ENCODE results near the gene PPA1.

DNA sequence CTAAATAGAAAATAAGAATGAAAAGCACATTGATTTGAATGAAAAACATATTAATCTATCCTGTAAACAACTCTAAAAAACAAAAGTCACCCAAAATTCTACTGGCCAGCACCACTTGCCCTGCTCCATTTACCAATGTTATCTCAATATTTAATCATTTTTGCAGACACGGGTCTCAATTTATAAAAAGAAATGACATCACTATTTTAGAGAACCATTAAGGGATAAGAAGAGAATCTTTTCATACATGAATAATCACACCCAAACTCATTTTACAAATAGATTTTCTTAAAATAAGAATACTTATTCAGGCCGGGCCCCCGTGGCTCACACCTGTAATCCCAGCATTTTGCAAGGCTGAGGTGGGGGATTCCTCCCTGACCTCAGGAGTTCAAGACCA is 66.8 kb downstream of the PPA1 start:
- TF ChIP-seq, protein P1, sequence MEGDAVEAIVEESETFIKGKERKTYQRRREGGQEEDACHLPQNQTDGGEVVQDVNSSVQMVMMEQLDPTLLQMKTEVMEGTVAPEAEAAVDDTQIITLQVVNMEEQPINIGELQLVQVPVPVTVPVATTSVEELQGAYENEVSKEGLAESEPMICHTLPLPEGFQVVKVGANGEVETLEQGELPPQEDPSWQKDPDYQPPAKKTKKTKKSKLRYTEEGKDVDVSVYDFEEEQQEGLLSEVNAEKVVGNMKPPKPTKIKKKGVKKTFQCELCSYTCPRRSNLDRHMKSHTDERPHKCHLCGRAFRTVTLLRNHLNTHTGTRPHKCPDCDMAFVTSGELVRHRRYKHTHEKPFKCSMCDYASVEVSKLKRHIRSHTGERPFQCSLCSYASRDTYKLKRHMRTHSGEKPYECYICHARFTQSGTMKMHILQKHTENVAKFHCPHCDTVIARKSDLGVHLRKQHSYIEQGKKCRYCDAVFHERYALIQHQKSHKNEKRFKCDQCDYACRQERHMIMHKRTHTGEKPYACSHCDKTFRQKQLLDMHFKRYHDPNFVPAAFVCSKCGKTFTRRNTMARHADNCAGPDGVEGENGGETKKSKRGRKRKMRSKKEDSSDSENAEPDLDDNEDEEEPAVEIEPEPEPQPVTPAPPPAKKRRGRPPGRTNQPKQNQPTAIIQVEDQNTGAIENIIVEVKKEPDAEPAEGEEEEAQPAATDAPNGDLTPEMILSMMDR (conservative IDR thresholded peaks at IDR 0.05 in 1 of 2, IDR thresholded peaks at IDR 0.05 in 1 of 2; ENCODE audit: extremely low read depth in 1 of 2, insufficient read depth in 1 of 2, low read depth in 1 of 2, low read length in 2 of 2): no peak
- no peak for TF ChIP-seq EZH2 (IDR thresholded peaks at IDR 0.05; ENCODE audit: borderline replicate concordance, low read length)
